Bronchial epithelial cell (primary cell): ENCODE data around the gene TRIP13. TPM values are rescaled to one million over a fixed set of nuclear protein-coding genes. Genes with fewer than 3 reads are reported as not detected.
A peak's percentile ranks its signal among the peaks of the same experiment; 100 is the strongest.

Source experiments
- DNase-seq: peaks from one replicate; pipeline ENCODE4 v3.0.0-alpha.2; 2010; ENCODE audit warnings: low read depth
- FAIRE-seq: peaks from 2 replicates; lab custom pipeline; 2011; peaks lifted over from hg19 to GRCh38; lab: Jason Lieb, UNC
- H3K27me3 ChIP-seq: 2 replicates; pipeline ENCODE4 v1.5.1; 2011; ENCODE audit warnings: low read length; ENCODE audit not compliant: control insufficient read depth, insufficient read depth
- H3K36me3 ChIP-seq: 2 replicates; pipeline ENCODE4 v1.5.1; 2011; ENCODE audit warnings: low read length; ENCODE audit not compliant: control insufficient read depth, insufficient read depth
- H3K4me3 ChIP-seq: 2 replicates; pipeline ENCODE4 v1.5.1; 2011; ENCODE audit warnings: mild to moderate bottlenecking, low read depth, low read length, control low read depth
- total RNA-seq: library from RNA; depleted of rRNA; stranded (reverse); fragments of >200 nt; gene quantifications from 2 replicates; pipeline ENCODE4 v1.2.1, GENCODE V29; 2014
- TF ChIP-seq, protein P1 (sequence below): IDR thresholded peaks from 2 replicates; pipeline ENCODE4 v1.5.1; 2011; ENCODE audit warnings: mild to moderate bottlenecking, moderate library complexity, low read length, control low read depth, inconsistent platforms; ENCODE audit not compliant: insufficient read depth, severe bottlenecking

TRIP13 gene
- total RNA-seq, 1 donor from 2014 or later: 1.8 TPM

DNA sequence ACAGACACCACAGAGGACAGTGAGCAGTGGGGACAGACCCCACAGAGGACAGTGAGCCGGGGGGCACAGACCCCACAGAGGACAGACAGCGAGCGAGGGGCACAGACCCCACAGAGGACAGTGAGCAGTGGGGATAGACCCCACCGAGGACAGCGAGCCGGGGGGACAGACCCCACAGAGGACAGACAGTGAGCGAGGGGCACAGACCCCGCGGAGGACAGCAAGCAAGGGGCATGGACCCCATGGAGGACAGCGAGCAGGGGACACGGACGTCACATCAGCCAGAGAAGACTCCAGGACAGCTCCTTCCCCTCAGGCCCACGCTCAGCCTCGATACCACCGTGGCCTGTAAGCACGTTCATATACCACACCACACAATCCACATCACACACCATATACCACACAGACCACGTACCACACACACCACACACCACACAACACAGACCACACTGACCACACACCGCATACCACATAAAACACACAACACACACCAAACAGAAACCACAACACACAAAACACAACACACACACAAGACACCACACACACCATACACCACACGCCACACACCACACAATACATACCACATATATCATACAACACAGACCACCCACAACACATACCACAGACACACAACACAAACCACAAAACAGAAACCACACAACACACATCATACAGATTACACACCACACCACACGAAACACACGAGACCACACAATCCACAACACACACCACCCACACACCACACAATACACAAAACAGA, 36.7 kb upstream of the TRIP13 start:
- Histone ChIP-seq H3K4me3 (no peak overlapping the region), H3K27me3 (peaks cover 2% of the 10 kb centered on the region), H3K36me3 (no peaks in the 10 kb centered on the region)
- peak; percentile 99 for FAIRE-seq
- TF ChIP-seq, protein P1, sequence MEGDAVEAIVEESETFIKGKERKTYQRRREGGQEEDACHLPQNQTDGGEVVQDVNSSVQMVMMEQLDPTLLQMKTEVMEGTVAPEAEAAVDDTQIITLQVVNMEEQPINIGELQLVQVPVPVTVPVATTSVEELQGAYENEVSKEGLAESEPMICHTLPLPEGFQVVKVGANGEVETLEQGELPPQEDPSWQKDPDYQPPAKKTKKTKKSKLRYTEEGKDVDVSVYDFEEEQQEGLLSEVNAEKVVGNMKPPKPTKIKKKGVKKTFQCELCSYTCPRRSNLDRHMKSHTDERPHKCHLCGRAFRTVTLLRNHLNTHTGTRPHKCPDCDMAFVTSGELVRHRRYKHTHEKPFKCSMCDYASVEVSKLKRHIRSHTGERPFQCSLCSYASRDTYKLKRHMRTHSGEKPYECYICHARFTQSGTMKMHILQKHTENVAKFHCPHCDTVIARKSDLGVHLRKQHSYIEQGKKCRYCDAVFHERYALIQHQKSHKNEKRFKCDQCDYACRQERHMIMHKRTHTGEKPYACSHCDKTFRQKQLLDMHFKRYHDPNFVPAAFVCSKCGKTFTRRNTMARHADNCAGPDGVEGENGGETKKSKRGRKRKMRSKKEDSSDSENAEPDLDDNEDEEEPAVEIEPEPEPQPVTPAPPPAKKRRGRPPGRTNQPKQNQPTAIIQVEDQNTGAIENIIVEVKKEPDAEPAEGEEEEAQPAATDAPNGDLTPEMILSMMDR: no peak
- no peak for DNase-seq

DNA sequence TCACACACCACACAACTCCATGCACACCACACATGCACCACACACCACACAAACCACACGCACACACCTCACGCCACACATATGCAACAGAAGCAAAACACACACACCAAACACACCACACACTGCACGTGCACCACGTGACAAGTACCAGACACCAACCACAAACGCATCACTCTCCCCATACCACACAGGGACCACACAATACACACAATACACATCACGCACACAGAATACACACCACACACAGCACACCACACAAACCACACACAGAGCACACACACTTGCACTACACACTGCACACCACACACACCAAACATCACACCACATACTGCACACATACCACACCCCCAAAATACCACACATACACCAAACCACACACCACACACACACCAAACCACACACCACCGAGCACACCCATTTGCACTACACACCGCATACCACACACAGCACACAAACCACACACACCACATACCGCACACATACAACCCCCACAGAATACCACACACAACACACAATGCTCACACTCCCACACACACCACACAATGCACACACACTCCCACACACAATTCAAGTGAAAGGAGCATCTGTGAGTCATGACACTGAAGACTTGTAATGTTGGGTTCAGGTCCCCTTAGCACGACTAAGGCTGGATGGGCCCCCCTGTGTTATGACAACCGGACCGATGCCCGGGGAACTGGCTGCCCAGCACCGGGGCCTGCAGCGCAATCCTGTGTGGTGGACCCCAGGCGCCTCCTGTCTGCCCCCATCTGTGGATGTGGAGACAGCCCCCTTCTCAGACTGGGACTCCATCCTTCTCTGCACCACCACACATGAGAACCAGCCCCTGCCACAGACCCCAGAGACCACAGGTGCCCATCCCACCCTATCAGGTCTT, 35.9 kb upstream of the TRIP13 start:
- FAIRE-seq: no peak
- TF ChIP-seq, protein P1: no peak

DNA sequence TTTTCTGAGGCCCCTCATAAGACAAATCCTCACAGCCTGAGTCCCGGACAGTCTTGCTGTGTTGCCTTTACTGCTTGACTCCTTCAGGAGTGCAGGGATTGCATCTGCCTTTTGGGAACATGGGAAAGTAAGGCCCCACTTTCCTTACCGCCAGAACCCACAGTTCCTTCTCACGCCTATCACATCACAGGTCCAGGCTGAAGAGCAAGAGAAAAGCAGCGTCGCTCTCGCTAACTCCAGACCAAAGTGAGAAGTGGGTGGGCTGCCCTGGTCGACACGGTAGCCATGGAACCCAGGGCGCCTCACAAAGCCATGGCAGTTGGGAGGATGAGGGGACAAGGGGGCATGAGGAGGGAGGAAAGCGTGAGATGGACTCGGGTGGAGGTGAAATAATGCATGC, 34.0 kb upstream of the TRIP13 start:
- no peaks in the 10 kb centered on the region for H3K27me3 ChIP-seq
- no peak overlapping the region for H3K4me3 ChIP-seq
- TF ChIP-seq, protein P1: no peak
- FAIRE-seq (no peak), DNase-seq (no peak)
- no peaks in the 10 kb centered on the region for H3K36me3 ChIP-seq

More for the DNA sequence above, 35.9 kb upstream of the TRIP13 start:
- H3K36me3 ChIP-seq: no peaks in the 10 kb centered on the region
- no peaks in the 10 kb centered on the region for H3K27me3 ChIP-seq
- DNase-seq: no peak
- H3K4me3 ChIP-seq: no peak overlapping the region

DNA sequence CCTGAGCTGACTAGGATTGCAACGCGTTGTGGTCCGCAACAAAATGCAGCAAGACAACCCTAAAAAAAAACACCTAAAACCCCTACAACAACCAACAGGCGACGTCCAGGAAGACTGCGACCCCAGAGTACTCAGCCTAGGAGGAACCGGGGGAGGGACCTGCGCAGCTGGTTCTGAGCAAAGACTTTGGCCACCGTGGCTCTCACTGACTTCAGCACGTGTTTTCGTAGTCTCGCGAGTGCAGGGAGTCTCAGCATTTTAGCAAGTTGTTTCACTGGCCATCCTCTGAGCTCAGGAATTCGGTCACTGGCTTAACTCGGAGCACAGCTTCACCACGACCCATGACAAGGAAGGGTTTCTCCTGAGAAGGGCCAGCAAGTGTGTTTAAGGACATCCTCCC, 33.3 kb upstream of the TRIP13 start:
- FAIRE-seq: no peak
- TF ChIP-seq, protein P1: no peak
- DNase-seq: no peak
- Histone ChIP-seq H3K36me3 (peaks cover under 1% of the 10 kb centered on the region), H3K4me3 (no peak overlapping the region), H3K27me3 (no peaks in the 10 kb centered on the region)

DNA sequence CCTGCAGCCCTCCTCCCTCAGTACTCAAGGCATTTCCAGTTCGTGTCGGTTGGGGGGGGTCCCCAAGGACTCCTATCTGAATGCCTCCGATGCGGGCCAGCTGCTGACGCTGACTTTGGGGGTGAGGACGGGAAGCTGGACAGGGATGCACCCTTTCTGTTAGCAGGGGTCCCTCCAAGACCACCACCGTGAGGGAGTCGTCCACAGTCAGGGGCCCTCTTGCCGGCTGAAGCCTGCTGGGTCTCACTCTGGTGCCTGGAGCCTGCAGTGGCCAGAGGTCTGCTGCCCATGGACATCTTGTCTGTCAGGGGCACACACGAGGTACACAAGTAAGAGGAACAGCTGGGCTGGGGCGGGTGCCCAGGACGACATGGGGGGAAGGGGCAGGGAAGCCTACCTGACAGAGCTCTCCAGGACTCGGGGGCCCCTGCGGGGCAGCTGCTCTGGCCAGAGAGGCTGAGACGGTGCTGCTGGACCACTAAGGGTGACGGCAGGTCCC, 32.8 kb upstream of the TRIP13 start:
- H3K27me3 ChIP-seq: no peaks in the 10 kb centered on the region
- FAIRE-seq: no peak
- H3K36me3 ChIP-seq: peaks cover 2% of the 10 kb centered on the region
- TF ChIP-seq, protein P1: no peak
- no peak for DNase-seq
- no peak overlapping the region for H3K4me3 ChIP-seq
